Midbrain (tissue), 1 donor: ENCODE data around the gene TAS2R19.

Experiments
- DNase-seq: peaks from one replicate; lab custom pipeline; 2025; lab: John Stamatoyannopoulos, UW

Gene TAS2R19

DNA sequence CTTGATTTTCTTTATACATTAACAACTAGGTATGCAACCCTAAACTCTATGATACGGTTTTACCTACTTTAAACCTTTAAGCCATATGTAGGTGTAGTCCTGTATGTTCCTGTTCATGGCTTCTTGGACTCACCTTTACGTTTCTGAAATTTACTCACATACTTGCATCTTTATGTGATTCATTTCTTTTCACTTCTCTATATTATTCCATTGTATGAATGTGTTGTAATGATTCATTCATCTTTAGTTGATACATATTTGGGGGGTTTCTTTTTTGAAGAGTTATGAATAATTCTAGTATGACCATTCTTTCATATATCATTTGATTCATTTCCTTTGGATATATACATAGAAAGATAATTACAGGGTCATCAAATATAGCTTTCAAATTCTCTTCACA is 33.3 kb downstream of the TAS2R19 start:
- no peak for DNase-seq

GRCh38 chr12:10986812-10987211 is 35.6 kb downstream of the TAS2R19 start, which contains the start of gene TAS2R50:
TAS2R50 (minus strand) TSS chr12:10986912; CDS start chr12:10986860, 52 bp downstream.
- DNase-seq: no peak

- DNase-seq: no peak
Observed at GRCh38 chr12:10982244-10982643, 40.2 kb downstream of the TAS2R19 start.

GRCh38 chr12:10974965-10975364 is 47.5 kb downstream of the TAS2R19 start:
- DNase-seq: no peak
